Immature natural killer cell (primary cell): Measurements from ENCODE around the gene TRMT1. TPM values are rescaled to one million over a fixed set of nuclear protein-coding genes. Genes with fewer than 3 reads are reported as not detected.

Experiments
- DNase-seq, 3 donors: peaks; one replicate each; pipeline ENCODE4 v3.0.0; 2022; ENCODE audit warnings: mixed read lengths in 1 of 3
- H3K27ac Mint-ChIP-seq, 6 donors: one replicate each; pipeline ENCODE4 v1.8.0; 2020; ENCODE audit warnings: mixed read lengths in 6 of 6, mild to moderate bottlenecking in 5 of 6, inconsistent platforms in 4 of 6, moderate library complexity in 3 of 6
- H3K27me3 Mint-ChIP-seq, 3 donors: one replicate each; pipeline ENCODE4 v1.8.0; 2020 to 2021; ENCODE audit warnings: low read depth in 3 of 3, mild to moderate bottlenecking in 3 of 3, mixed read lengths in 3 of 3, moderate library complexity in 3 of 3, inconsistent platforms in 1 of 3
- H3K36me3 Mint-ChIP-seq, 3 donors: one replicate each; pipeline ENCODE4 v1.8.0; 2020; ENCODE audit warnings: mixed read lengths in 3 of 3, inconsistent platforms in 2 of 3, mild to moderate bottlenecking in 2 of 3
- H3K4me1 Mint-ChIP-seq, 2 donors: one replicate each; pipeline ENCODE4 v1.8.0; 2020; ENCODE audit warnings: inconsistent platforms in 2 of 2, mild to moderate bottlenecking in 2 of 2, mixed read lengths in 2 of 2, moderate library complexity in 1 of 2
- H3K4me3 Mint-ChIP-seq, 5 donors: one replicate each; pipeline ENCODE4 v1.8.0; 2020; ENCODE audit warnings: mild to moderate bottlenecking in 5 of 5, mixed read lengths in 5 of 5, inconsistent platforms in 3 of 5, moderate library complexity in 3 of 5
- H3K9me3 Mint-ChIP-seq, 6 donors: one replicate each; pipeline ENCODE4 v1.8.0; 2020; ENCODE audit warnings: mild to moderate bottlenecking in 6 of 6, mixed read lengths in 6 of 6, inconsistent platforms in 4 of 6, moderate library complexity in 3 of 6
- polyA plus RNA-seq, 3 donors: library from polyadenylated mRNA; unstranded; fragments of 300-500 nt; fragmentation: Illumina TruSeq; gene quantifications; one replicate each; pipeline ENCODE4 v1.2.3, GENCODE V29; 2021

TRMT1 gene
- polyA plus RNA-seq, 3 donors from 2014 or later, result 13.2 to 16.5 (median 16.3) TPM

DNA sequence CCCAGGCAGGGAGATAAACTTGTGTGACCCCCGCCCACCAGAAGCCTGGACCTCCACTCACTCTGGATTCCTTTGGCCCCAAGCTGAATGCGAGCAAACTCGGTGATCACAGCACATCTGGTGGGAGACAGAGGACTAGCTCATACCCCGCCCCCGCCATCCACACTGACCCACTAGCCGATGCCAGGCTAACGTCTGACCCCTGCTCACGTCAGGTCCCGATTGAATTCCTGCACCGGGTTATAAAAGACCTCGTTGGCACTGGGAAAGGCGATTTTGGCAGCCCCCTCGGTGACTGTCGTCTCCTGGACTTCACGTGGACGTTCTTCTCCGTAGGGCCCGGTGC, 631 bp downstream of the TRMT1 start:
- no peak for DNase-seq
- Mint-ChIP-seq H3K36me3 (no peaks in the 10 kb centered on the region), H3K4me3 (peak overlapping the region; percentile 87 to 97 (median 95)), H3K27me3 (peaks cover 5 to 16% (median 15%) of the 10 kb centered on the region in 3 donors), H3K9me3 (no peaks in the 10 kb centered on the region), H3K4me1 (peaks cover 40 to 48% of the 10 kb centered on the region in 2 donors), H3K27ac (peak overlapping the region in 4 of 6 donors; percentile 36 to 90 (median 76))

DNA sequence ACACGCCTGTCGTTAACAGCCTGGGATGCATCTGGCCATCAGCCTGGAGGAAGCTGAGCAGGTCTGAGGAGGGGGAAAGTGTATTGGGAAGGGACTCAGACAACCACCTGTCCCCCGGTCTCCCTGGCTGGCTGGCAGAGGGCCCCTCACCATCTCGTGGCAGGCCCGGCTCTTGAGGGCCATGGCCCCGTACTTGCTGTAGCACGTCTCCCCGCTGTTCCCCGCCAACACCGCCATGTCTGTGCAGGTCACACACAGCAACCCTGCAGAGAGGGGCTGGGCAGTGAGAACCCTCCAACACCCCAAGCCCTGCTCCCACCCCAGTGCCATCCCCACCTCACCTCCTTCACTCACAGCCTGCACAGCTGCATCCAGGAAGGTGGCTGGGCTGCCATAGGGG, 4.0 kb downstream of the TRMT1 start:
- peaks cover 3 to 9% (median 9%) of the 10 kb centered on the region in 3 donors for H3K27me3 Mint-ChIP-seq
- H3K9me3 Mint-ChIP-seq, result no peaks in the 10 kb centered on the region
- H3K4me3 Mint-ChIP-seq, result no peak overlapping the region
- H3K27ac Mint-ChIP-seq, result no peak overlapping the region
- H3K36me3 Mint-ChIP-seq, result peaks cover 0 to 5% (median 0%) of the 10 kb centered on the region in 3 donors
- DNase-seq, result no peak
- peaks cover 16 to 22% of the 10 kb centered on the region in 2 donors for H3K4me1 Mint-ChIP-seq

DNA sequence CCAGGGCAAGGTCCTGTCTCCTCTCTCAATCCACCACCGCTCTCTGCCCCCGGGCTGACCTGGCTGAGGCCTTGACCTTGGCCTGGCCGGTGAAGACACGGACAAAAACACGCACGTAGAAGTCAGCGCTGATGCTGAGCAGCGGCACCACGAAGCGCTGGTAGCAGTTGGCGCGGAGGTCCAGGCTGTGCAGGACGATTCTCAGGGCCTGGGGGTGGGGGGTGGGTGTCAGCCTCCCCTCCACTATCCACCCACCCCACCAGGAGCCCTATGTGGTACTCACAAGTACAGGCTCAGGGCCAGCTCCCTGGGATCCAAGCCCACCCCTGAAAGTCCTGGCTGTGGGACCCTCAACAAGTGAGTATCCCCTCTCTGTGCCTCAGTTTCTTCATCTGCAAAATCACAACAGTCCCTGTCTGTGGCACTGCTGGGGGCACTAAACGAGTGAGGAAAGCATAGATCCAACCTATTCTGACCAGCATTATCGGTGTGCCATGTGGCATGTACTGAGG, 6.4 kb downstream of the TRMT1 start:
- Mint-ChIP-seq H3K27ac (no peak overlapping the region), H3K4me3 (no peak overlapping the region), H3K9me3 (no peaks in the 10 kb centered on the region), H3K27me3 (no peaks in the 10 kb centered on the region), H3K36me3 (peaks cover 0 to 5% (median 0%) of the 10 kb centered on the region in 3 donors), H3K4me1 (peaks cover 0 to under 1% of the 10 kb centered on the region in 2 donors)
- DNase-seq, result no peak

DNA sequence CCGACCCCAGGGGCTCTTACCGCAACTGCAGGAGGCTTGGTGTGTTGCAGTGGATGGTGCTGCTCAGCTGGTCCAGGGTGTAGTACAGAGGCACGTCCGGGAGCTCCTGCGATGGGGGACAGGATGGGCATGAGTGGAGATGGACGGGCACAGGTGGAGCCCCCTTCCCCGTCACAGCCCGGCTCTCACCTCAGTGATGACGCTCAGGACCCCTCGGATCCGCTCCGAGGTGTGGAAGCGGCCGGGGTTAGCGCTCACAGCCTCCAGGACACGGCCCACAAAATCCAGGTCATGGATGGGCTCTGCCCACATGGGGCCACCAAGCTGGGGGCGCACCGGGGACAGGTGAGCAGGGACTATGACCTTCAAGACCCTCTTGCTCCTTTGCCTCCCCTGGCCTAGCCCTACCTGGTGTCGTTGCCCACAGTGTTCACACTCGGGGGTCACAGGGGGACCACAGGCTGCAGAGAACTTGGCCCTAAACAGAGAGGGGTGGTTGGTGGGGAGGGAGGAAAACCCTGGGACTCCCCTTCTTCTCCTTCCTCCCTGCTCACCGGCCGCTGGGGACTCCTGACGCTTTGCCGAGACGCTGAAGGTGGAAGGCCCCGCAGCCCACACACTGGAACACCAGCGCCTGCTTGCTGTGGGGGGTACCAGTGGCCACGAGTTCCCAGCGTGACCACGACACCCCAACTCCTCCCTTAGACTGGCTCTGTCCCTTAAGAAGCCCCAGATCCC, 7.0 kb downstream of the TRMT1 start:
- Mint-ChIP-seq H3K9me3 (no peaks in the 10 kb centered on the region), H3K4me3 (no peak overlapping the region), H3K36me3 (peaks cover 0 to 5% (median 0%) of the 10 kb centered on the region in 3 donors), H3K27me3 (peaks cover 0 to 3% (median 0%) of the 10 kb centered on the region in 3 donors), H3K4me1 (peaks cover 4 to 6% of the 10 kb centered on the region in 2 donors), H3K27ac (no peak overlapping the region)
- no peak for DNase-seq

DNA sequence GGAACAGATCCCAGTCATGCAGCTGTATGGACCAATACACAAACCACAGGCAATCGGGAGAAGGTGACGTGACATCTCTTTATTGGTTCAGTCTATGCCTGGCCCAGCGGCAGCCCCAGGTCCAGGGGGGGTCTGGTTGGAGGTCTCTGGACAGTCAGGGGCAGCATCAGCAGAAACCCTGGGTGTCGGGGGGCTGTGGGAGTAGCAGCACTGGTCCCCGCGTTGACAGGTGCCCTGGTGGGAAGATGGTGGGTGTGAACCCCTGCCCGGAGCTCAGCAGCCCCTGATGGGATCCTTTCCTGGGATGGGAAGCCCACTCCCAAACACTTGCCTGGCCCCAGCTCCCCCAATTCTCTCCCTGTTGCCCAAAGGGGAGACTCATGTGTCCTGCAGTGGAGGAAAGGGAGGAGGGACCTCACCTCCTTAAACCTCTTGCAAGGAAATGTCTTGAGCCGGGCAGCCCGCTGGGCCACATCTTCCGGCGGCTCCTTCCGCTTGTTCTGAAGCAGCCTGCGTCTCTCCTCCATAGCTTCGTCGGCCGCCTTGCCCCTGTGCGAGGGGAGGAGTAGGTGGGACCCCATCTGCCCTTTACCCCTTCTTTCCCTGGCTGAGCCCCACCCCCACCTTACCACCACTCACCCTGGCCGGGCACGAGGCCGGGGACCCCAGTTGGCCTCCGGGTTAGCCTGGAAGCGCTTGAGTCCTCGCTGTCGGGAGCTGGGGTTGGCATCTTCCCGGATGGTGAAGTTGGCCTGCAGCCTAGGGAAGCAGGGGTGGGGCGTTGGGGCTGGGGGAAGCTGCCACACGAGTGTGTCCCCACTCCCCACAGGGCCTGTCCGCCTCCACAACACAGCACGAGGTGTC, 11.5 kb downstream of the TRMT1 start:
- DNase-seq, result peak in 2 of 3 donors; percentile 37 to 51
- Mint-ChIP-seq H3K4me3 (peak overlapping the region; percentile 90 to 98 (median 93)), H3K27me3 (peaks cover 8 to 11% (median 9%) of the 10 kb centered on the region in 3 donors), H3K4me1 (peaks cover 26 to 31% of the 10 kb centered on the region in 2 donors), H3K27ac (peak overlapping the region; percentile 68 to 90 (median 88)), H3K36me3 (peaks cover 0 to 4% (median 0%) of the 10 kb centered on the region in 3 donors), H3K9me3 (peaks cover 0 to 3% (median 2%) of the 10 kb centered on the region in 6 donors)

DNA sequence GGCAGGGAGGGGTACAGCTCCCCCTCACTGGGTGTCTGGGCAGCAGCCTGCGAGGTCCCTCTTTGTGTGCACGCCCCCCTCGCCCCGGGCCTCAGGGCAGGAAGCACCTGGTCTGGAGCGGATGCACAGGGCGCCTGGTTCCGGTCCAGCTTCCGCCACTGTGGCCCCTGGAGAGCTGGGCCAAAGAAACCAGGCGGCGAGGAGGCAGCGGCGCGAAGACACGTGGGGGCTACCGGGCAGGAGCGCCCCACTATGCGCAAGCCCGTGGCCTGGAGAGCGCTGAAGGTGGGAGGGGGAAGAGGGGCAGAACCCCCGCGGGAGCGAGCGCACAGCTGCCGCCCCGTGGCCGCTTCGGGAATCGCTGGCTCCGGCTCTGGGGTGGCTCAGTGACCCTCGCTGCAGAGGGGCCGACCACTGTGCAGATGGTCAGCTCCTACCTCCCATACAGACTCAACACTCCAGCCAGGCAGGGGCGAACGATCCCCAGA, 12.1 kb downstream of the TRMT1 start:
- Mint-ChIP-seq H3K36me3 (no peaks in the 10 kb centered on the region), H3K4me3 (peak overlapping the region; percentile 90 to 98 (median 93)), H3K27ac (peak overlapping the region; percentile 68 to 90 (median 88)), H3K27me3 (peaks cover 13 to 18% (median 15%) of the 10 kb centered on the region in 3 donors), H3K9me3 (peaks cover 0 to 5% (median 4%) of the 10 kb centered on the region in 6 donors), H3K4me1 (peaks cover 33 to 38% of the 10 kb centered on the region in 2 donors)
- DNase-seq, result peak; percentile 57 to 68 (median 65)

DNA sequence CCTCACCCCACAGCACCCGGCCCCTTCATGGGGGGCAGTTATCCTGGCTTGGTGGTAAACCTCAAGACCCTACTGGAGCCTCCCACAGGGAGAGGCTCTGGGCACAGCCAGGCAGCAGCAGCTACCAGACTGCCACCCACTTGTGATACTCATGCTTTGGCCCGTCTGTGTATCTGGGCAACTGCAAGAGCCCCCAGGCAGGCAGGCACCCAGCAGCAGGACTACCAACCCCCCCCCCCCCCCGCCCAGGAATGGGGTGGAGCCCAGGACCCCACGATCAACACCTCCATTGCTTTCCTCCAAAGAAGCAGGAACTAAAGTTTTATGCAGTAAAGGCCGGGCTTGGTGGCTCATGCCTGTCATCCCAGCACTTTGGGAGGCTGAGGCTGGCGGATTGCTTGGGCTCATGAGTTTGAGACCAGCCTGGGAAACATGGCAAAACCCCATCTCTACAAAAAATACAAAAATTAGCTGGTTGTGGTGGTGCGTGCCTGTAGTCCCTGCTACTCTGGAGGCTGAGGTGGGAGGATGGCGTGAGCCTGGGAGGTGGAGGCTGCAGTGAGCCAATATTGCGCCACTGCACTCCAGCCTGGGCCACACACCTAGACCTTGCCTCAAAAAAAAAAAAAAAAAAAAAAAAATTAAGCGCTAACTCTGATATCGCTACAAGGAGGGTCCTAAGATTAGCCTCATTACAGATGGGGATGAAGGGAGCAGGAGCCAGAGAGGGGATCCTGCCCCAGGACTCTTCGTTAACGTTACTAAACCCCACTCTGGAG, 12.8 kb downstream of the TRMT1 start:
- Mint-ChIP-seq H3K4me3 (peak overlapping the region; percentile 90 to 98 (median 93)), H3K36me3 (no peaks in the 10 kb centered on the region), H3K27me3 (peaks cover 16 to 22% (median 20%) of the 10 kb centered on the region in 3 donors), H3K4me1 (peaks cover 39 to 41% of the 10 kb centered on the region in 2 donors), H3K9me3 (peaks cover 2 to 5% (median 4%) of the 10 kb centered on the region in 6 donors), H3K27ac (peak overlapping the region in 1 of 6 donors; percentile 87)
- no peak for DNase-seq

DNA sequence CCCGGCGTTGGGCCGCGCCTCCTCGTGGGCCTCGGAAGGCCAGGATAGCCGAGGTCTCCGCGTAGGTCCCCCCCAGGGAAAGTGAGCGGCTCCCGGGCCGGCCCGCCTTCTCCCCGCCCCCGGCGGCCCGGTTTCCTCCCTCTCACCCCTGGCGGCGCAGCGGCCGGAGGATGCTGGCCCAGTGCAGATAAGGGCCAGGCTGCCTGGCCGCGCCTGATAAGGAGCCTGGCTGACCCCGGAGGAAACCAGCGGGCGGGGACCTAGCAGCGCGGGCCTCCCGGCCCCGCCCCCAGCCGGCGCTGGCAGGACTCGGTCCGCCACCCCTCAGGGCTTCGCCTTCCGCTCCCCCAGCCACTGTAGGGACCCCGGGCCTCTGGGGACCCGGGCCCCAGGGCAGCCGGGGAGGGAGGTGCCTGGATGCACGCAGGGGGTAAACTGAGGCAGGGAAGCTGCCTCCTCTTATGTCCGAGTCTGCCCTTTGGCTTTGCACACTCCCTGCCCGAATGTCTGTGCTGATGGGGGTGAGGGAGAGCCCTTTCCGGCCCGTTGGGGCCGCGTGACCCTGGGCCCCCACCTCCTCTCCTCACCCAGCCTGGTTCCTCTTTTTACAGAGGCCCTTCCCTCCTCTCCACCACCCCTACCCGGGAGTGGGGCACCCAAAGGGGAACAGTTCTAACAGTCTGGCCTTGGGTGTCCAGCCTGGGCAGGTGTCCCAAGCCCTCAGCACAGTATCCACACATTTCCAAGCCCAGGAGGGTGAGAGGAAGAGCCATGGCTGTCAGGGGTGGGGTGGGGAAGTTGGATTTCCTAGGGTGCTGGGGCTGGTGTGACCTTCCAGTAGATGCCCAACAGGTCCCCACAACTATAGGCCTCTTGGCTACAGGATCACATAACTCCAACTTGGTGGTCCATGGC, 13.6 kb downstream of the TRMT1 start, which contains the start of gene LYL1:
LYL1 (minus strand) TSS at position 193 of the 915 bp plus-strand sequence. CDS start 1,687 bp downstream, outside the sequence.
- Mint-ChIP-seq H3K36me3 (no peaks in the 10 kb centered on the region), H3K27me3 (peaks cover 22 to 28% (median 23%) of the 10 kb centered on the region in 3 donors), H3K9me3 (peaks cover 2 to 6% (median 4%) of the 10 kb centered on the region in 6 donors), H3K4me1 (peaks cover 46% of the 10 kb centered on the region in 2 donors), H3K27ac (peak within 1 kb of the TSS in 3 of 6 donors; percentile 14 to 64 (median 55)), H3K4me3 (peak within 1 kb of the TSS; percentile 45 to 70 (median 63))
- DNase-seq, result peak in 1 of 3 donors; percentile 32

DNA sequence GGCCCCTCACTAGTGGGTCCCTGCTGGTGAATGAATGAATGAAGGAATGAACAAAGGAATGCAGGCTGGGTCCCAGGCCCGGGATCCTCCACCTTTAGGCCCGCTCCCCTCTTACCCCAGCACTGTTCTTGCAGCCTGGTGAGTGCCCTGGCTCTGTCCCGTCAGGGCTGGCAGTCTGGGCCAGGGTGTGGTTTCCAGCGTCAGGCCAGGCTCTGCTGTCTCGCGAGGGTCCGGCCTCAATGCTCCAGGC, 14.2 kb downstream of the TRMT1 start:
- Mint-ChIP-seq H3K36me3 (no peaks in the 10 kb centered on the region), H3K4me3 (peak overlapping the region; percentile 30 to 67 (median 48)), H3K27me3 (peaks cover 23 to 31% (median 26%) of the 10 kb centered on the region in 3 donors), H3K4me1 (peaks cover 46 to 47% of the 10 kb centered on the region in 2 donors), H3K27ac (peak overlapping the region in 1 of 6 donors; percentile 14), H3K9me3 (peaks cover 2 to 6% (median 4%) of the 10 kb centered on the region in 6 donors)
- DNase-seq, result no peak

DNA sequence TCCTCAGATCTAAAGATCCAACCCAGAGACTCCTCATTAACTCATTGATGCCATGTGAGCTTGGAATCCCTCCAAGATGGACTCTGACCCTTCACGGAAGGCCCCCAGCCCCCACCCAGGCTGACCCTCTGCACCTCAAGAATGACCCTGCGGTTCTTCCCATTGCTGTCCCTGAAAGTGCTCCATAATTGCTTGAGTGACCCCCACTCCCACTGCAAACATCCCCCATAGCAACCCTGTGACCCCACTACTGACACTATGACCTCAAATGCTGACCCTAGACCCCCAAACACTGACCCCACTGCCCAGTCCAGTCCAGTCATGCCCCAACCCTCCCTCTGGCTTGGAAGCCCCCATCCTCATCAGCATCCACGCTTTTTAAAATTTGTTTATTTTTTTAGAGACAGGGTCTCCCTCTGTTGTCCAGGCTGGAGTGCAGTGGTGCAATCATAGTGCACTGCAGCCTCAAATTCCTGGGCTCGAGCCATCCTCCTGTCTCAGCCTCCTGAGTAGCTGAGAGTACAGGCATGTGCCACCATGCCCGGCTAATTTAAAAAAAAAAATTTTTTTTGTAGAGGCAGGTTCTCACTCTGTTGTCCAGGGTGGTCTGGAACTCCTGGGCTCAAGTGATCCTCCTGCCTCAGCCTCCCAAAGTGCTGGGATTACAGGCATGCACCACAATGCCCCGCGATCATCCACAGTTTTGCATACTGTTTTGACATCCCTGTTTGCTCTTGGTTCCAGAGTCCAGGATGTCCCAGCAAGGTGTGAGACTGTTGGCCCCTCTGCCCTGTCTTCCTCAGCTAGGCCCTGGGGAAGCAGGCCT, 14.7 kb downstream of the TRMT1 start:
- DNase-seq, result no peak
- Mint-ChIP-seq H3K27me3 (peaks cover 28 to 36% (median 30%) of the 10 kb centered on the region in 3 donors), H3K4me3 (peak overlapping the region; percentile 30 to 70 (median 48)), H3K27ac (peak overlapping the region in 3 of 6 donors; percentile 55 to 64 (median 57)), H3K36me3 (no peaks in the 10 kb centered on the region), H3K4me1 (peaks cover 50 to 52% of the 10 kb centered on the region in 2 donors), H3K9me3 (peaks cover 2 to 6% (median 4%) of the 10 kb centered on the region in 6 donors)

DNA sequence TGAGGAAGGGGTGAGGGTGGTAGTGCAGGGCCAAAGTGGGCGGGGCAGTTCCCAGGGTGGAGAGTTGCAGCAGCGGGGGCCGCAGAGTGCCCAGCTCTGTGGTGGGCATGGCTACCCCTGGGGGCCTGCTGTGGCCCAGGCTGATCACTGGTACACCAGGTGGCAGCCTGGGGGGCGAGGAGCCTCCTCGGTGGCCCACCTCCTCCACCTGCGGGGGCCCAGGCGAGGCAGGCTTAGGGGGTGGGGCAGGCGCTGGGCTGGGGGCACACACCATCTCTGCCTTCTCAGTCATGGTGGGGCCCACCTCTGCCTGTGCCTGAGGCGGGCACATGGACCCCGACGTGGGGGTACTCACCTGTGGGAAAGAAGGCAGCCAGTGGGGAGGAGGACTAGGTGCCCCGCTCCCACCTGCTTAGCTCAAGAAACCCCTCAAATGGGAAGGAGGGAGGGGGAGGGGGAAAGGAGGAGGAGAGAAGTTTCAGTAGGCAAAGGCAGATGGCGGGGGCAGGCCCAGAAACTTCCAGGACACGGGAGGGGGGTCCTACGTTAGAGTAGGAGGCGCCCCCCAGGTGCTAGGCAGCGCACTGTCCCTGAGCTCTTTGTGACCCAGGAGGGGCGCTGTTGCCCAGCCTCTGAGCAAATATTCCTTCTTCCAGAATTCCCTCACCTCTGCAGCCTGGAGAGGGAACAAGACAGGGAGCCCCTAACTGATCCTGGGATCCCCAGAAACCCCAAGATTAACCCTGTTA, 15.5 kb downstream of the TRMT1 start:
- peak overlapping the region in 3 of 5 donors; percentile 44 to 70 (median 53) for H3K4me3 Mint-ChIP-seq
- H3K27me3 Mint-ChIP-seq, result peaks cover 33 to 43% (median 34%) of the 10 kb centered on the region in 3 donors
- DNase-seq, result no peak
- peaks cover 2 to 6% (median 4%) of the 10 kb centered on the region in 6 donors for H3K9me3 Mint-ChIP-seq
- no peaks in the 10 kb centered on the region for H3K36me3 Mint-ChIP-seq
- peak overlapping the region in 1 of 6 donors; percentile 57 for H3K27ac Mint-ChIP-seq
- peaks cover 53 to 56% of the 10 kb centered on the region in 2 donors for H3K4me1 Mint-ChIP-seq
